Activated CD4-positive, alpha-beta memory T cell treated with anti-CD3 and anti-CD28 coated beads for 36 hours (primary cell): ENCODE results near the gene DEPDC1B. TPM values are rescaled to one million over a fixed set of nuclear protein-coding genes. Genes with fewer than 3 reads are reported as not detected.
A peak's percentile ranks its signal among the peaks of the same experiment; 100 is the strongest.
"Not testable (repeated sequence)": the region's sequence is repeated elsewhere in the genome, so short reads cannot be mapped to it uniquely, and the experiment has no call there.

Source experiments
- CTCF ChIA-PET: fragments of 350-600 bp; sonication (Branson Sonifier 250); formaldehyde crosslinking; loops from one replicate; lab custom pipeline; 2021; ENCODE audit warnings: antibody characterized with exemption, inconsistent platforms; lab: Charles Lee
- POLR2A ChIA-PET: fragments of 350-600 bp; sonication (Branson Sonifier 250); formaldehyde crosslinking; loops from one replicate; lab custom pipeline; 2021; ENCODE audit warnings: antibody characterized with exemption; lab: Charles Lee
- DNase-seq: peaks from one replicate; pipeline ENCODE4 v3.0.0-alpha.2; 2020
- H3K27ac Mint-ChIP-seq: one replicate; pipeline ENCODE4 v1.8.0; 2021; ENCODE audit warnings: mixed read lengths
- H3K27me3 Mint-ChIP-seq: one replicate; pipeline ENCODE4 v1.8.0; 2021; ENCODE audit warnings: mixed read lengths
- H3K36me3 Mint-ChIP-seq: one replicate; pipeline ENCODE4 v1.8.0; 2021; ENCODE audit warnings: mixed read lengths
- H3K4me1 Mint-ChIP-seq: one replicate; pipeline ENCODE4 v1.8.0; 2021; ENCODE audit warnings: low read depth, mixed read lengths
- H3K4me3 Mint-ChIP-seq: one replicate; pipeline ENCODE4 v1.8.0; 2021; ENCODE audit warnings: mild to moderate bottlenecking, mixed read lengths
- H3K9me3 Mint-ChIP-seq: one replicate; pipeline ENCODE4 v1.8.0; 2021; ENCODE audit warnings: mixed read lengths
- intact Hi-C: fragments of 100-400 bp; cut with micrococcal nuclease; formaldehyde crosslinking; loops from one replicate; pipeline ENCODE4 v1.15.1; 2023
- total RNA-seq, 2 experiments: library from RNA; stranded (reverse); gene quantifications; one replicate each; pipeline ENCODE4 v1.2.3, GENCODE V29; 2021

Gene DEPDC1B, protein sequence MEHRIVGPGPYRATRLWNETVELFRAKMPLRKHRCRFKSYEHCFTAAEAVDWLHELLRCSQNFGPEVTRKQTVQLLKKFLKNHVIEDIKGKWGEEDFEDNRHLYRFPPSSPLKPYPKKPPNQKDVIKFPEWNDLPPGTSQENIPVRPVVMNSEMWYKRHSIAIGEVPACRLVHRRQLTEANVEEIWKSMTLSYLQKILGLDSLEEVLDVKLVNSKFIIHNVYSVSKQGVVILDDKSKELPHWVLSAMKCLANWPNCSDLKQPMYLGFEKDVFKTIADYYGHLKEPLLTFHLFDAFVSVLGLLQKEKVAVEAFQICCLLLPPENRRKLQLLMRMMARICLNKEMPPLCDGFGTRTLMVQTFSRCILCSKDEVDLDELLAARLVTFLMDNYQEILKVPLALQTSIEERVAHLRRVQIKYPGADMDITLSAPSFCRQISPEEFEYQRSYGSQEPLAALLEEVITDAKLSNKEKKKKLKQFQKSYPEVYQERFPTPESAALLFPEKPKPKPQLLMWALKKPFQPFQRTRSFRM
- 10 to 100 TPM; 33.2 to 33.6 TPM for total RNA-seq

GRCh38 chr5:60699609-60700415 lies at the start of gene DEPDC1B:
TSS of gene DEPDC1B (minus strand) at chr5:60700166. CDS start at chr5:60700093, 73 bp downstream.
- CTCF ChIA-PET: interaction anchor here (0.7 to 2.0 kb wide), 12 partner anchors 10 to 1107 kb away, joined by 3 to 6 read pairs (median 3); no protein-coding TSS in a partner anchor
- Mint-ChIP-seq H3K4me1 (peaks cover 18% of the 10 kb centered on the region), H3K9me3 (no peaks in the 10 kb centered on the region), H3K27ac (peak within 1 kb of the TSS; percentile 72), H3K36me3 (no peaks in the 10 kb centered on the region), H3K4me3 (peak within 1 kb of the TSS; percentile 87), H3K27me3 (no peaks in the 10 kb centered on the region)
- peak; percentile 93 for DNase-seq
- POLR2A ChIA-PET: interaction anchor here (1.0 to 1.5 kb wide), 4 partner anchors 11 to 632 kb away, joined by 3 to 6 read pairs (median 4); partner anchors contain the start of gene ELOVL7
- intact Hi-C loops: loop anchor here (1.0 to 2.0 kb wide), 4 partner anchors 144 to 631 kb away; partner anchors contain the start of genes ELOVL7, ERCC8, NDUFAF2 and SMIM15

DNA sequence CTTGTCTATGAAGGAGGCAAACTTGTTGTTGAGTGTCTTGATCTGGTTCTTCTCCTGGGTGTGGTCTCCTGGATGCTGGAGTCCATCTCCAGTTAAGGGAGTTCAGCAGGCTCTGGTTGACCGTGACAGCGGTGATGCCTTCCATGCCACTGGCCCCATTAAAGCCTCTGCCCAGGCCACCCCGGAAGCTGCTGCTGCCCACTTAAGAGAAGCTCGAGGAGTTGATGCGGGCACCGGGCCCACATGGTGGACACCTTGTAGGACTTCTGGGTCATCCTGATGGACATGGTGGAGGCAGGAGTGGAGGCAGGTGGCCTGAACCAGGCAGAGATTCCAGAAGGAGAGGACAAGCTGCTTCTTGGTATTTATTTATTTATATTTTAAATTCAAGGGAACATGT lies 44.7 kb upstream of the DEPDC1B start:
- Mint-ChIP-seq H3K36me3 (no peaks in the 10 kb centered on the region), H3K4me1 (no peaks in the 10 kb centered on the region), H3K4me3 (no peak overlapping the region), H3K9me3 (peaks cover 14% of the 10 kb centered on the region), H3K27ac (no peak overlapping the region), H3K27me3 (peaks cover 10% of the 10 kb centered on the region)
- CTCF ChIA-PET: no interaction called here
- POLR2A ChIA-PET: no interaction called here
- DNase-seq: no peak
- intact Hi-C loops: no loop called here

DNA sequence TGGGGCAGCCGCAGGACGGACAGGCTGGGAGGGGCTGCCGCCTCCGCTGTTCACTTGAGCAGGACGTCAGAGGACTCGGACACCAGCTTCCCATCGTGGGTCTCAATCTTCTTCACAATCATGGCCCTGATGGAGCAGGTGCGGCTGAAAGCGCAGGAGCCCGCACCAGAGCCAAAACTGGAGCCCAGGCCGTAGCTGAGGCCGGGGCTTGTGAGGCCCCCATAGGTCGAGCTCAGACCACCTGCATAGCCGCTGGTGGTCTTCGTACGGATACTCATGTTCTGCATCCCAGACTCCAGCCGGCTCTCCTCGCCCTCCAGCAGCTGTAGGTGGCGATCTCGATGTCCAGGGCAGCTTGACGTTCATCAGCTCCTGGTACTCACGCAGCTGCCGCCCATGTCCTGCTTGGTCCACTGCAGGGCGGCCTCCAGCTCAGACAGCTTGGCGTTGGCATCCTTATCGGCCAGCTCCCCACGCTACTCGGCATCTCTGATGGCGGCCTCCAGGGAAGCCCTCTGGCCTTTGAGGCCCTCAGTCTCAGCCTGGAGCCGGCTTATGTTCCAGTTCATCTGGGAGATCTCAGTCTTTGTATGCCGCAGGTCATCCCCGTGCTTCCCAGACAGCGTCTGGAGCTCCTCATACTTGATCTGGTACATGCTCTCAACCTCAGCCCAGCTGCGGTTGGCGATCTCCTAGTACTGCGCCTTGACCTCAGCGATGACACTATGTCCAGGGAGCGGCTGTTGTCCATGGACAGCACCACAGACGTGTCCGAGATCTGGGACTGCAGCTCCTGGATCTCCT lies 43.7 kb upstream of the DEPDC1B start:
- intact Hi-C loops: no loop called here
- no peaks in the 10 kb centered on the region for H3K36me3 Mint-ChIP-seq
- ChIA-PET CTCF (no interaction called here), POLR2A (no interaction called here)
- no peaks in the 10 kb centered on the region for H3K4me1 Mint-ChIP-seq
- H3K9me3 Mint-ChIP-seq: peaks cover 14% of the 10 kb centered on the region
- no peak for DNase-seq
- H3K27ac Mint-ChIP-seq: no peak overlapping the region
- H3K4me3 Mint-ChIP-seq: no peak overlapping the region
- H3K27me3 Mint-ChIP-seq: peaks cover 7% of the 10 kb centered on the region

DNA sequence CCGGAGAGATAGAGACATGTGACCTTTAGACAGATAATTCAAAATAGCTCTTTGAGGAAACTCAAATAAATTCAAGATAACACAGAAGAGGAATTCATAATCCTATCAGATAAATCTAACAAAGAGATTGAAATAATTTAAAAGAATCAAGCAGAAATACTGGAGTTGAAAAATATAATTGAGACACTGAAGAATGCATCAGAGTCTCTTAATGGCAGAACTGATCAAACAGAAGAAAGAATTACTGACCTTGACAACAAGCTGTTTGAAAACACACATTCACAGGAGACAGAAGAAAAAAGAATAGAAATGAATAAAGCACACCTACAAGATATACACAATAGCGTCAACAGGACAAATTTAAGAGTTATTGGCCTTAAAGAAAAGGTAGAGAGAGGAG lies 40.4 kb upstream of the DEPDC1B start:
- peaks cover 6% of the 10 kb centered on the region for H3K27me3 Mint-ChIP-seq
- DNase-seq: no peak
- H3K36me3 Mint-ChIP-seq: no peaks in the 10 kb centered on the region
- ChIA-PET POLR2A (no interaction called here), CTCF (no interaction called here)
- H3K4me1 Mint-ChIP-seq: no peaks in the 10 kb centered on the region
- no peak overlapping the region for H3K4me3 Mint-ChIP-seq
- intact Hi-C loops: no loop called here
- peaks cover 14% of the 10 kb centered on the region for H3K9me3 Mint-ChIP-seq
- H3K27ac Mint-ChIP-seq: no peak overlapping the region

DNA sequence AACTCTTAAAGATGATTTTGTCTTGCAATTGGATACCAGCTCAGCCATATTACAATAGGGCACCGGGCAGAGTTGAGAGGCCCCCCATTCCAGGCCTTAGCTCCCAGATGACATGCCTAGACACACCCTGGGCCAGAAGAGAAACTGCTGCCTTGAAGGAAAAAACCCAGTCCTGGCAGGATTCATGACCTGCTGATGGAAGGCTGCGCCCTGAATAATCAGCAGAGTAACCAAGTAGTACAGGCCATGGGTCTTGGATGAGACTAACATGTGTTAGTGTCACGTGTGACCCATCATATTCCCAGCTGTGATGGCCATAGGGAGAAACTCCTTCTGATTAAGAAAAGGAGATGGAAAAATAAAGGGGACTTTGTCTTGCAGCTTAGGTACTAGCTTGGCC lies 39.0 kb upstream of the DEPDC1B start:
- intact Hi-C loops: no loop called here
- Mint-ChIP-seq H3K9me3 (peaks cover 14% of the 10 kb centered on the region), H3K36me3 (no peaks in the 10 kb centered on the region), H3K4me3 (no peak overlapping the region), H3K27me3 (peaks cover 6% of the 10 kb centered on the region), H3K4me1 (no peaks in the 10 kb centered on the region), H3K27ac (no peak overlapping the region)
- DNase-seq: no peak
- ChIA-PET CTCF (no interaction called here), POLR2A (no interaction called here)

- POLR2A ChIA-PET: no interaction called here
- CTCF ChIA-PET: no interaction called here
- DNase-seq: no peak
- no peaks in the 10 kb centered on the region for H3K4me1 Mint-ChIP-seq
- H3K36me3 Mint-ChIP-seq: no peaks in the 10 kb centered on the region
- no peak overlapping the region for H3K4me3 Mint-ChIP-seq
- intact Hi-C loops: no loop called here
- H3K27me3 Mint-ChIP-seq: peaks cover 6% of the 10 kb centered on the region
- peaks cover 14% of the 10 kb centered on the region for H3K9me3 Mint-ChIP-seq
- no peak overlapping the region for H3K27ac Mint-ChIP-seq
Measured at GRCh38 chr5:60738461-60738860, 38.5 kb upstream of the DEPDC1B start.

DNA sequence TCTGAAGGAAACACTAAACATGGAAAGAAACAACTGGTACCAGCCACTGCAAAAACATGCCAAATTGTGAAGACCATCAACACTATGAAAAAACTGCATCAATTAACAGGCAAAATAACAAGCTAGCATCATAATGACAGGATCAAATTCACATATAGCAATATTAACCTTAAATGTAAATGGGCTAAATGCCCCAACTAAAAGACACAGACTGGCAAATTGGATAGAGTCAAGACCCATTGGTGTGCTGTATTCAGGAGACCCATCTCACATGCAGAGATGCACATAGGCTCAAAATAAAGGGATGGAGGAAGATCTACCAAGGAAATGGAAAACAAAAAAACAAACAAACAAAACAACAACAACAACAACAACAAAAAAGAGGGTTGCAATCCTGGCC lies 30.9 kb upstream of the DEPDC1B start:
- CTCF ChIA-PET, H3K27ac Mint-ChIP-seq, H3K27me3 Mint-ChIP-seq, POLR2A ChIA-PET, H3K4me1 Mint-ChIP-seq, H3K9me3 Mint-ChIP-seq, H3K4me3 Mint-ChIP-seq, H3K36me3 Mint-ChIP-seq, intact Hi-C loops, DNase-seq: not testable (repeated sequence)

DNA sequence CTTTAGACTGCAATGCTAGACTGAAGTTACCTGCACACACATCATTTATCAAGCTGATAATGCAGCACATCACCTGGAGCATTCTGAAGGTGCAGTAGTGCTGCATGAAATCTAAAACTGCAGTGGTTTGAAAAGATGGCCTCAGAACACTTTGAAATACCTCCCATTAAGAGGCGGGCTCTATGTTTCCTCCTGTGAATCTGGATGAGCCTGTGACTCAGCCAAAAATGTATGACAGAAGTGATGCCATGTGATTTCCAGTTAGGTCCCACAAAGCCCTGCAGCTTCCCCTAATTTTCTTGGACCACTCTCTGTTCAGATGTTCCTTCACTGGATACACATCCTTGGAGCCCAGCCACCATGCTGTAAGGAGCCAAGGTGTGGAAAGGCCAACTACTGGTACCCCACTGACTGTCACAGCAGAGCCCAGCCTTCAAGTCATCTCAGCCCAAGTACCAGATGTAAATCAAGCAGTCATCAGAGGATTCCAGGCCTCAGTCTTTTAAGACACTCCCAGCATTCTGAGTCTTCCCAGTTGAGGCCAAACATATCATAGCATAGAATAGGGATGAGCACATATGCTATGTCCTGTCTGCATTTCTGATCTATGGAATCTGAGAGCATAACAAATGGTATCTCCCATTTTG lies 27.2 kb upstream of the DEPDC1B start:
- Mint-ChIP-seq H3K4me1 (no peaks in the 10 kb centered on the region), H3K4me3 (no peak overlapping the region), H3K36me3 (no peaks in the 10 kb centered on the region), H3K9me3 (no peaks in the 10 kb centered on the region), H3K27ac (no peak overlapping the region), H3K27me3 (peaks cover 3% of the 10 kb centered on the region)
- ChIA-PET POLR2A (no interaction called here), CTCF (no interaction called here)
- no peak for DNase-seq
- intact Hi-C loops: no loop called here

GRCh38 chr5:60724126-60724525 lies 24.2 kb upstream of the DEPDC1B start:
- no peaks in the 10 kb centered on the region for H3K36me3 Mint-ChIP-seq
- no peak for DNase-seq
- H3K4me3 Mint-ChIP-seq: no peak overlapping the region
- H3K4me1 Mint-ChIP-seq: no peaks in the 10 kb centered on the region
- H3K27me3 Mint-ChIP-seq: peaks cover 15% of the 10 kb centered on the region
- ChIA-PET CTCF (interaction anchor here (0.5 to 1.9 kb wide), 3 partner anchors 40 to 1053 kb away, joined by 3 to 5 read pairs (median 4); no protein-coding TSS in a partner anchor), POLR2A (no interaction called here)
- intact Hi-C loops: no loop called here
- no peaks in the 10 kb centered on the region for H3K9me3 Mint-ChIP-seq
- H3K27ac Mint-ChIP-seq: no peak overlapping the region

DNA sequence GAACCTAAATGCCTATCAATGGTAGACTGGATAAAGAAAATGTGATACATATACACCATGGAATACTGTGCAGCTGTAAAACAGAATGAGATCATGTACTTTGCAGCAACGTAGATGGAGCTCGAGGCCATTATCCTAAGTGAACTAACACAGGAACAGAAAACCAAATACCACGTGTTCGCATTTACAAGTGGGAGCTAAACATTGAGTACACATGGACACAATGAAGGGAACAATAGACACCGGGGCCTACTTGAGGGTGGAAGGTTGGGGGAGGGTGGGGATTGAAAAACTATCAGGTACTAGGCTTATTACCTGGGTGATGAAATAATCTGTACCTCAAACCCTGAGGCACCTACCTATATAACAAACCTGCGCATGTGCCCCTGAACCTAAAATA lies 22.4 kb upstream of the DEPDC1B start:
- no peak for DNase-seq
- no peaks in the 10 kb centered on the region for H3K4me1 Mint-ChIP-seq
- ChIA-PET CTCF (no interaction called here), POLR2A (no interaction called here)
- no peak overlapping the region for H3K4me3 Mint-ChIP-seq
- H3K27ac Mint-ChIP-seq: no peak overlapping the region
- H3K27me3 Mint-ChIP-seq: peaks cover 22% of the 10 kb centered on the region
- intact Hi-C loops: no loop called here
- no peaks in the 10 kb centered on the region for H3K36me3 Mint-ChIP-seq
- H3K9me3 Mint-ChIP-seq: peaks cover 2% of the 10 kb centered on the region

- Mint-ChIP-seq H3K9me3 (peaks cover 4% of the 10 kb centered on the region), H3K36me3 (peaks cover 3% of the 10 kb centered on the region), H3K27me3 (peaks cover 37% of the 10 kb centered on the region), H3K4me3 (no peak overlapping the region), H3K27ac (no peak overlapping the region), H3K4me1 (no peaks in the 10 kb centered on the region)
- ChIA-PET POLR2A (no interaction called here), CTCF (no interaction called here)
- intact Hi-C loops: no loop called here
- DNase-seq: no peak
Measured at GRCh38 chr5:60719329-60719728, 19.4 kb upstream of the DEPDC1B start.
